Measurements from ENCODE around the gene UVRAG.

- TF ChIP-seq ZSCAN30 (tag by site-specific recombination; IDR thresholded peaks at IDR 0.05) (no peak), CTCF (tag by site-specific recombination; IDR thresholded peaks at IDR 0.05) (no peak), BCL11A (tag by site-specific recombination; IDR thresholded peaks at IDR 0.05; ENCODE audit: low read depth) (no peak), ZNF274 (IDR thresholded peaks at IDR 0.05; ENCODE audit: low read length) (no peak), ZNF274 (tag by site-specific recombination; IDR thresholded peaks at IDR 0.05; ENCODE audit: borderline replicate concordance) (no peak), ZNF10 (tag by site-specific recombination; IDR thresholded peaks at IDR 0.05) (no peak), ZNF449 (tag by site-specific recombination; IDR thresholded peaks at IDR 0.05) (no peak), ZNF549 (tag by site-specific recombination; IDR thresholded peaks at IDR 0.05) (no peak), ZNF623 (tag by site-specific recombination; IDR thresholded peaks at IDR 0.05) (no peak), YY1 (tag by site-specific recombination; IDR thresholded peaks at IDR 0.05) (no peak), OSR2 (tag by site-specific recombination; IDR thresholded peaks at IDR 0.05) (no peak), MYNN (tag by site-specific recombination; IDR thresholded peaks at IDR 0.05; ENCODE audit: borderline replicate concordance) (no peak)
- TF ChIP-seq, protein P1, sequence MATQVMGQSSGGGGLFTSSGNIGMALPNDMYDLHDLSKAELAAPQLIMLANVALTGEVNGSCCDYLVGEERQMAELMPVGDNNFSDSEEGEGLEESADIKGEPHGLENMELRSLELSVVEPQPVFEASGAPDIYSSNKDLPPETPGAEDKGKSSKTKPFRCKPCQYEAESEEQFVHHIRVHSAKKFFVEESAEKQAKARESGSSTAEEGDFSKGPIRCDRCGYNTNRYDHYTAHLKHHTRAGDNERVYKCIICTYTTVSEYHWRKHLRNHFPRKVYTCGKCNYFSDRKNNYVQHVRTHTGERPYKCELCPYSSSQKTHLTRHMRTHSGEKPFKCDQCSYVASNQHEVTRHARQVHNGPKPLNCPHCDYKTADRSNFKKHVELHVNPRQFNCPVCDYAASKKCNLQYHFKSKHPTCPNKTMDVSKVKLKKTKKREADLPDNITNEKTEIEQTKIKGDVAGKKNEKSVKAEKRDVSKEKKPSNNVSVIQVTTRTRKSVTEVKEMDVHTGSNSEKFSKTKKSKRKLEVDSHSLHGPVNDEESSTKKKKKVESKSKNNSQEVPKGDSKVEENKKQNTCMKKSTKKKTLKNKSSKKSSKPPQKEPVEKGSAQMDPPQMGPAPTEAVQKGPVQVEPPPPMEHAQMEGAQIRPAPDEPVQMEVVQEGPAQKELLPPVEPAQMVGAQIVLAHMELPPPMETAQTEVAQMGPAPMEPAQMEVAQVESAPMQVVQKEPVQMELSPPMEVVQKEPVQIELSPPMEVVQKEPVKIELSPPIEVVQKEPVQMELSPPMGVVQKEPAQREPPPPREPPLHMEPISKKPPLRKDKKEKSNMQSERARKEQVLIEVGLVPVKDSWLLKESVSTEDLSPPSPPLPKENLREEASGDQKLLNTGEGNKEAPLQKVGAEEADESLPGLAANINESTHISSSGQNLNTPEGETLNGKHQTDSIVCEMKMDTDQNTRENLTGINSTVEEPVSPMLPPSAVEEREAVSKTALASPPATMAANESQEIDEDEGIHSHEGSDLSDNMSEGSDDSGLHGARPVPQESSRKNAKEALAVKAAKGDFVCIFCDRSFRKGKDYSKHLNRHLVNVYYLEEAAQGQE (tag by site-specific recombination; IDR thresholded peaks at IDR 0.05): no peak
Observed at GRCh38 chr11:75797792-75798191, 17.2 kb upstream of the UVRAG start.

Data from HEK293 (cell line).